ENCODE data around the gene IFT27.

The IFT27 gene, protein sequence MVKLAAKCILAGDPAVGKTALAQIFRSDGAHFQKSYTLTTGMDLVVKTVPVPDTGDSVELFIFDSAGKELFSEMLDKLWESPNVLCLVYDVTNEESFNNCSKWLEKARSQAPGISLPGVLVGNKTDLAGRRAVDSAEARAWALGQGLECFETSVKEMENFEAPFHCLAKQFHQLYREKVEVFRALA

DNA sequence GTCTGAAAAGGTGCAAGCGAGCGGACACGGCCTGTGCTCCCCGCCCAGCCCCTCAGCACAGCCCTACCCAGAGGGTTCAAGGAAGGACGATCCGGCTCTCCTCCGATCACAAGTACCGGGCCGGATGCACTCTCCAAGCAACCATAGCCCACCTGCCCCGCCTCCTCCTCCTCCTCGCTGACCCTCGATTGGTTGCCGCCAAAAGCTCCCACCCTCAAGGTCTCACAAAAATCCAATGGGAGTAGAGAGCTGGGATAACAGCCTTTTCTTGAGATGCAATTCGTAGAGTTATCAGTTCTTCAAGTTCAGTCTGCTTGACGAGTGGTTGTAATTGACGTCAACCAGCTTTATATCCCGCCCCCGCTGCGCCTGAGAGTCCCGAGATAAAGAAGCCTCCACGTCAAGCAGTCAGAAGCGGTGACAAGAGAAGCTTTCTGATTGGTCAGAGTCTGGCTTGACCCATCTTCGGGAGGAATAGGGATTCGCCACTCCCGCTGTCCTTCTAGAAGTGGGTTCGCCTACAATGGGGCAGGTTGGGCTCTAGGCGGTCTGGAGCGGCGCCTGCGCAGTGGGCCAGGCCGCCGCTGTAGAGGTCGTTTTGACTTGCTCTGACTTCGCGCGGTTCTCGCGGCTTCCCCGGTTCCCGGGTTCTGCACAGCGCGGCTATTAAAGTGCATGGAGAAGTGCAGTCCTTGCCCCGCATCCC lies at the start of gene IFT27:
Gene IFT27 (minus strand): TSS at position 156 of the 706 bp plus-strand sequence. CDS start 412 bp downstream, outside the sequence.
- peak; percentile 93 to 95 for DNase-seq (ENCODE audit: low read depth in 2 of 2)

DNA sequence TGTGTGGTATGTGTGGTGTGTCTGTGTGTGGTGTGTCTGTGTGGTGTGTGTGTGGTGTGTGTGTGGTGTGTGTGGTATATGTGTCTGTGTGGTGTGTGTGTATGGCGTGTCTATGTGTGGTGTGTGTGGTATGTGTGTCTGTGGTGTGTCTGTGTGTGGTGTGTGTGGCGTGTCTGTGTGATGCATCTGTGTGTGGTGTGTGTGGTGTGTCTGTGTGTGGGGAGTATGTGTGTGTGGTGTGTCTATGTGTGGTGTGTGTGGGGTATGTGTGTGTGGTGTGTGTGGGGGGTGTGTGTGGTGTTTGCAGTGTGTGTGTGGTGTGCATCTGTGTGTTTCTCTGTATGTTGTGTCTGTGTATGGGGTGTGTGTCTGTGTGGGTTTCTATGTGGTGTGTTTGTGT lies 48.7 kb upstream of the IFT27 start:
- DNase-seq (ENCODE audit: low read depth in 2 of 2), result no peak

DNA sequence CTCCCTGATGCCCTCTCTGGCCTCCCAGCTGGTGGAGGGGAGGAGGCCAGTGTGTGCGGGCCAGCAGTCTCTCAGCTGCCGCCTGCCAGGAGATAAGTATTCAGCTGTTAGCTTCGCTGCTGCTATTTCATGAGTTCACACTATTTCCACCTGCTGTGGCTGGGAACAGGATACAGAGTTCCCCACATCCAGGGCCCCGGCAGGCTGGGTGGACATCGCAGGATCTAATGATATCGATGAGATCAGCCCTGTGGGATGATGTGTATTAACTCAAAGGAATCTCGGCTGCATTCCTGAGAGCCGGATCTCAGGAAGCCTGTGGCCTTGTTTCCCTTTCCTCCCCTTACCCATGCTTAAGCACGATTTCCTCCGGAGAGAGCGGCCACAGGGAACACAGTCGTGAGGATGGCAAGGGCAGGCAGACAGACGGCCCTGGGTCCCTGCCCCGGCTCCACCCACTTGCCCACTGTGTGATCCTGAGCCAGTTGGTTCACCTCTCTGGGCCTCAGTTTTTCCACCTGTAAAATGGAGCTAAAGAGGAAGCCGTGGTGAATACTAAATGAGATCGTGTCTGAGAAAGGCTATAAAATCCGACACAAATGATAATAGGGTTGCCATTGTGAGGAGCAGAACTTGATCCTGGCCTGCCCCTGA lies 47.4 kb upstream of the IFT27 start:
- no peak for DNase-seq (ENCODE audit: low read depth in 2 of 2)

DNA sequence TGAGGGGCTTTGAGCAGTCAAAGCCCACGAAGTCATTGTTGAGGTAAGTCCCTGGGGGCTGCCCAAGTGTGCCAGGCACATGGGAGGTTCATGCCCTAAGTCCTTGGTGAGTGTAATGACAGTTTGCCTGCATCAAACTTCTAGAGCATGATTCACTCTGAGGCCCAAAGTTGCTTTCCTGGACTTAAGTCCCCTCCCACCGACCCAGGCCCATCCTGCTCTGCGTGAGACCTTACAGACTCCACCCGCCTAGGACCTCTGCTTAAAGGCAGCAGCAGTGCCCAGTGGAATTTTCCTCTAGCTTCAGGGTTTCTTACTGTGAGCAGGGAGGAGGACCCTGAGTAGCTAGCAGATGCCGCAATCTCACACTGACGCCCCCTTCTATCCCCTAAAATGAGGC lies 46.7 kb upstream of the IFT27 start:
- no peak for DNase-seq (ENCODE audit: low read depth in 2 of 2)

DNA sequence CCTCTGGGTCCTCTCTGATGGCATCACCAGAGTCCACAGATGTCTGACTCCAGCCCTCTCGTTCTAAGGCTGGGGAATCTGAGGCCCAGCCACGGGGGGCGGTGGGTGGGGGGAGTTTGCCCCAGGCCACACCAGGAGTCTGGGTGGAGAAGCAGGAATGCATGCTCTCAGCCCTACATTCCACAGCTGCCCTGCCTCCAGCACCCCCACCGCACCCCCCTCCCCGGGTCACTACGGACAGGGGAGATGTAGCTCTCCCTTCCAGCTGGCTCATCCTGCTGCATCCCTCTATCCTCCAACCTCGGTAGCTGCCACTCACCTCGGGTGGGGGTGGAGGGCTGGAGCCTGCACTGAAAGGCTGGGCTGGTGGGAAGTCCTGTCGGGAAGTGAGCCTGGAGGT lies 43.2 kb upstream of the IFT27 start:
- no peak for DNase-seq (ENCODE audit: low read depth in 2 of 2)

DNA sequence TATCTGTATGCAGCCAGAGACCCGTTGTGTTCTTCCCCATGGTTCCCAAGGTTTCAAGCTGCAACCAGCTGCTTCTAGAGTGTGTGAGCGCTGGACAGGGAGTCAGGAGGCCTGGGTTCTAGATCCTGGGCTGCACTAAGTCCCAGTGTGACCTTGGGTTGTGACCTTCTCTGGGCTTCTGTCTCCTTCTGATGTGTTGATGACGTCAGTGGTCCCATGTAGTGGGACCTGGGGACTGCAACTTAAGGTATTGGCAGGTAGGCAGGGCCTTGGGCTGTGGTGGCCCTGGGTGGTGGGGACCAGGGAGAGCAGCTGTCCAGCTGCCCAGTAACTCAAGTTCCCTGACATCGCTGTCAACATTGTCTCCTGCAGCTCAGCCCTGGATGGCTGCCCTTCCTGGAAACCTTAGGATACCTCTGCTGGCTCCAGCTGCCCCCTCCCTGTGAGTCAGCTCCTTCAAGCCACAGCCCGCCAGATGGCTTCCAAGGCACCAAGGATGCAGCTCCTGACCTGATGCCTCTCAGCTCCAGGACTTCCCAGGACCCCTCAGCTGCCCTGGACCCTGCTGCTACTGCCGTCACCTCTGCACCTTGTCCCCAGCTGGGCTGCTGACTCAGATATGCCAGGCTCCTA lies 42.2 kb upstream of the IFT27 start:
- DNase-seq (ENCODE audit: low read depth in 2 of 2), result no peak

DNA sequence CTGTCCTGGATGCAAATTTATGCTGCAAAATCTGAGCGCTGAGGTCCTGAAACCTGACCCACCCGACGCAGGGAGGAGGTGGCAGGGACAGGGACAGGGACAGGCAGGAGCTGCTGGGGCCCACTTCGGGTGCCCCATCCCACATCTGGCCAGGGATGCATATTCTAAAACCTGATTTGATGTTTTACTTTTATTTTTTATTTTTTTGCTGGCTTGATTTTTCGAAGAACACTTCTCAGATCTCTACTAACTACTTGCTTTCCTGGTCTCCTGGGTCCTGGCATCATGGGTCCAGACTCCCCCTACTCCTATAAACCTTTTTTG lies 41.6 kb upstream of the IFT27 start:
- DNase-seq (ENCODE audit: low read depth in 2 of 2), result no peak

DNA sequence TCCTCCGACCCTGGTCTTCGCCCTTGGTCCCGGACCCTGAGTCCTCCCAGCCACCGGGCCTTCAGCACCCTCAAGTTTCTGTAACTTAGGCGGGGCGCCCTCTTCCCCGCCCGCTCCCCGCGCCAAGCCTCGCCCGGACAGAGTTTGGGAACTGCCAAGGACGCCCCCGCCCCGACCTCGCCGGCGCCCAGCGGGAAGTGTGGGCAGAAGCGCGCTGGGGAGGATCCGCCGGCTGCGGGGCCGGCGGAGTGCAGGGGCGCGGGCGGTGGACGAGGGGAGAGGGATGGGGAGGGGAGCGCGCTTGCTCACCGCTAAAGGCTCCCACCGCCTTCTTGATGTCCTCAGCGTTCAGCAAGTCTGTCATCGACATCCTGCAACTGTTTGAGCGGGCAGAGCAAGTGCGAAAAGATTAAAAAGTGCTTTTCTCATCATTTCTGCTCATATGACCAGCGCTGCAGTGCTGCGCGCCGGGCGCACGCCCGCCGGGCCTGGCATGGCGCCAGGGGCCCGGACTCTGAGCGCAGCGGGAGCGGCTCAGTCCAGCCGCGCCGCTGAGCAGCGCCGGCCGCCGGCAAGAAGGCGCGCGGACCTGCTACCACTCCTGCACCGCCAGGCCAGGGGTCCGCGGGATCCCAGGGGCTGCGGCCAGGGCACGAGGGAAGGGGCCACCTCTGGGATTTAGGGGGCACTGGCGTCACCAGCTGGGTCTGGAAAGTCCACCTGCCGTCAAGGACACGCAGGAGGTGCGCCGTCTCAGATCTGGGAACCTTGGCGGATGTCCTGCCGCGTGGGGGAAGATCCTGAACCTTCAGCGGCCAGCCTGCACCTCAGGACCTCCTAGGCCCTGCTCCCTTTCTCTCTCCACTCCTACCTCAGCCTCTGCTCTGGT lies 41.0 kb upstream of the IFT27 start, which contains the start of gene PVALB:
Gene PVALB (minus strand): TSS at position 400 of the 889 bp plus-strand sequence. CDS start 30 bp downstream, at position 370.
- no peak for DNase-seq (ENCODE audit: low read depth in 2 of 2)

DNA sequence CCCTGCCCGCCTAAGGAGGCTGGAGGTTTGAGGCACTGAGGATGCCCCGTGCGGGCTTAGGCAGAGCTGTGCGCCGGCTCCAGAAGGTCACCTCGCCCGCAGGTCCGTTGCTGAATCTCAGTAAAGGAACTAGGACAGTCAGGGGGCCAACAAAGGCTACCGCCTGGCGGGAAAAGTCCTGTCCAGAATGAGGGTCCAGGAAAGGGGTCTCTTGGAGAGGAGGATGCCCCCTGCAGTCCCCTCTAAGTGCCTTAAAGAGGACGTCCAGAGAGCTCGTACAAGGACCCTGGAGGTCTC lies 40.4 kb upstream of the IFT27 start:
- no peak for DNase-seq (ENCODE audit: low read depth in 2 of 2)

DNA sequence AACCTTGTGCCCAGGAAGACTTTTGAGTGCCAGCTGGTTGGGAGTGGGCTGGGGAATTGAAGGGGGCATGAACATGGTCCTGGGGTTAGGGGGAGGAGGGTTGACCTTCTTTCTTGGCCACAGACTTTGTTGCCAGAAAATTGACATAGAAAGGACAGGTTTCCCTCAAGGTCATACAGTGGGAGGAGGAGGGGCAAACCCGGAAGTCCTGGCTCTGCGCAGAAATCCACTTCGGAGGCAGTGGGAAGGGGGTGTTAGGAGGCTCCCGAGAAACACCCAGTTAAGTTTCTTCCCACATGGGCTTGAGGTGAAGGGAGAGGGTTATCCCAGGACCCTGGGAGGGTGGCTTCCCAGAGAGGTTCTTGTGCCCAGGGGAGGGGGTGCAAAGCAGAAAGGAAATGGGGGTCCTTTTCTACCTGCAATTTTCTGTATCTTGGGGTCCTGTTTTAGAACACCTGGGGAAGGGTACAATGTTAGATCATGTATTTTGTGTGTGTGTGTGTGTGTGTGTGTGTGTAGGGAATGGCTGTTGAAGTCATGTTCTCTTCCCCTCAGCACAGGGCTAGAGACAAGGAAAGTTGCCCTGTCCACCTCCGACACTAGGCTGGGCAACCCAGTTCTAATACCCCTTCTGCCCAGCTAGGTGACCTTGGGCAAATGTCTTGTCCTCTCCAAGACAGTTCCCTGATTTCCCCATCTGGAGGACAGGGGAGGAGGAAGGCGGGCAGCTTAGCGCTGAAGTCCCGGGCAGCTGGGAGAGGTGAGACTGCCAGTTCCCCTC lies 39.8 kb upstream of the IFT27 start:
- no peak for DNase-seq (ENCODE audit: low read depth in 2 of 2)

DNA sequence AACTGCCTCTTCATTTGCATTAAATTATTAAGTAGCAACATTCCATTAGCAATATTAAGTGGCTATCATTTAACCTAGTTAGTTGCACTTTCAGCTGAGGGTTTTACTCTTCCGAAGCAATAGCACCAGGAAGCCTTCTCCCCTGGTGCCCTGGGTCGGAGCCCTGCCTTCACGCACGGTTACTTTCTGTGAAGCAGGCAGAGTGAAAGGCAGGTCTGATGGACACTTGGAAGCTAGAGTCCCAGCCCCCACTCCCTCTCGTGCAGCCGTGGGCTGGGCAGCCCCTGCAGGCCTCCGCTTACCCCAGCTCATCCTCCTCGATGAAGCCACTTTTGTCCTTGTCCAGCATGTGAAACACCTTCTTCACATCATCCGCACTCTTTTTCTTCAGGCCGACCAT lies 38.9 kb upstream of the IFT27 start:
- DNase-seq (ENCODE audit: low read depth in 2 of 2), result no peak

DNA sequence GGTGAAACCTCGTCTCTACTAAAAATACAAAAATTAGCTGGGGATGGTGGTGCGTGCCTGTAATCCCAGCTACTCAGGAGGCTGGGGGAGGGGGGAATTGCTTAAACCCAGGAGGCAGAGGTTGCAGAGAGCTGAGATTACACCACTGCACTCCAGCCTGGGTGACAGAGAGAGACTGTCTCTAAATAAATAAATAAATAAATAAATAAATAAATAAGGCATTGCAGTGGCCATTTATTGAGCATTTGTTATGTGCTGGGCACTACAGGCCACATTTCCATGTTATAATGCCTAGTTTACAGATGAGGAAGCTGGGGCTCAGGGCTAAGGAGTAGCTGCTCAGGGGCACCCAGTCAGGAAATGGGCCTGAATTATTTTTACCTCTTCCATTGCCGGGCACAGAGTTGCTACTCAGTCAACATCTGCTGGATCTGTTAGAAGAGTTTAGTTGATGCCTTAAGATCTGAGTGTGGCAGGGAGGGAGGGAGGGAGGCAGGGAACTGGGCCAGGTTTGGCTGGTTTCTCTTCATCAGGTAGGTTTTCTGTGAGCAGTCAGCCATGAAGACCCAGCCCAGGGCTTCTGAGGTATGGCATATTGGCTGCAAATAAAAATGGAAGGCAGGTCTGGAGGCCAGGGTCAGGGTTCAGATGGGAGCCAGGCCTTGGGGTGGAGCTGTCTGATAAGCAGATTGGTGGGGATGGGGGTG lies 35.3 kb upstream of the IFT27 start:
- DNase-seq (ENCODE audit: low read depth in 2 of 2), result no peak

DNA sequence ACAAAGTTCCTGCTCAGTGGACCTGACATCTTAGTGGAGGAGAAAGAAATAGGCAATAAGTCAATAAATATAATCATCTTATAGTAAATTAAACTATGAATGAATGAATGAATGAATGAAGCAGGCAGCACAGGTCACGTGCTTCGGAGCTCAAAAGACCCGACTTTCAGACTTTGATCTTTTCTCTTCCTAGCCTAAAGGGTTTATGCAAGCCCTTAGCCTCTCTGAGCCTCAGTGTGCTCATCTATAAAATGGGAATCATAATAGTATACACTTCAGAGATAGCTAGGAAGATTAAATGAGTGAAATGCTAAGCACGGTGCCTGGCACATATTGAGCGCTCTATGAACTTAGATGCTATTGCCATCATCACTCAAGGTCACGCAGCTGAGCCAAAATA lies 33.4 kb upstream of the IFT27 start:
- DNase-seq (ENCODE audit: low read depth in 2 of 2), result no peak

DNA sequence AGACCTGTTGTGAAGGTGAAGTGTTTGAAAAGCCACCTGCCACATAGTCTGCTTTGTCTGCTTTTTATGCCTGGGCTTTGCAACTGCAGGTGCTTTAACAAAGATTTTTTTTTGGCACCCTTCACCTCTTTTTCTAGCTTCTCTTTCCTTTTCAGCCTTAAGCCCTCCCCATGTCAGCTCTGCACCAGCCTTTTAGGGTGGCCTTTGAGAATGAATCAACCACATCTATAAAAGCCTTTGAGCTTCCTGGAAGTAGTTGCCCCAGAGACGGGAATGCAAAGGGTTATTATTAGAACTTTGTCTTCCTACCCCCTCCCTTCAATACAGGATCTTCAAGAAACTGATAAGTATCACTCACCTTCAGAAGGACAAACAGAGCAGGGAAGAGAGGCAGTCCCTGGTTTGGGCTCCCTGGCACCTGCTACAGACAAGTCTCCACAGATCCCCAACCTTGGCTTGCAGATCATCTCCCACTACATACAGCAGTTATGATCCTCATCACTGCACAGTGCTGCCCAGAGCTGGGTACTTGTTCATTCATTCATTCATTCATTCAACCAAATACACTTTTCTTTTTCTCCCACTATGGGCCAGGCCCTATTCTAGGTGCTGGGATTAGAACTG lies 32.9 kb upstream of the IFT27 start:
- no peak for DNase-seq (ENCODE audit: low read depth in 2 of 2)

DNA sequence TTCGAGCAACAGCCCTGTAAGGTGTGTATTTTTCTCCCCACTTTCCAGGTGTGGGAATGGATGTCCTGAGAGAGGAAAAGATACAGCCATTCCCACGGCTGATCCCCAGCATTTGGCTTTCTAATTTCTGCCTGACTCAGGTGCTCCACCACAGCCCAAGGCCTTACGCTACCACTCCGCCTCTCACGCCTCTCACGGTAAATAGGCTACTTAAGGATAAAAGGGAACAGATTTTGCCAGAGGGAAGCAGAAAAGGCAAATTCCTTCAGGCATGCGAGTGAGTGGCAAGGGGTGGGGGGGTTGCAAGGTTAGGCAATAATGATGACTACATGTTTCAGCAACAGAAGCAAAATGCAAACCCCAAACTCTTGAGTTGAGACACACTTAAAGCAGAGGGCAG lies 31.7 kb upstream of the IFT27 start:
- no peak for DNase-seq (ENCODE audit: low read depth in 2 of 2)

DNA sequence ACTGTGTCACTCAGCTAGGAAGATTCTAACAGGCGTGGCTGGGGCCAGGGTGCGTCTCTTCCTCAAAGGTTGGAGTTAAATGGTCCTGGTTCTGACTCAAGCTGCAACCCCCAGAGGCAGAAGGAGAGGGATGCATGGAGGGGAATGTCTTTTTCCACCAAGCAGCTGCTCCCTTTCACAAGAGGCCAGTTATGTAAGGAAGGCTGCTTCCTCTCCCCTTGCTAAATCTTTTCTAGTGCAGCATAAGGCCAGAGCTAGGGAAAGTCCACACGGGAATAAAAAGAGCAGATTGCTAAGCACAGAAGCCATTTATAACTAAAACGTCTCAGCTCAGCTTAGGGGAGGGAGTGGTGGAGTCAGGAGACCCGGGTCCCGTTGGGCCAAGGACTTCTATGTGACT lies 30.9 kb upstream of the IFT27 start:
- no peak for DNase-seq (ENCODE audit: low read depth in 2 of 2)

DNA sequence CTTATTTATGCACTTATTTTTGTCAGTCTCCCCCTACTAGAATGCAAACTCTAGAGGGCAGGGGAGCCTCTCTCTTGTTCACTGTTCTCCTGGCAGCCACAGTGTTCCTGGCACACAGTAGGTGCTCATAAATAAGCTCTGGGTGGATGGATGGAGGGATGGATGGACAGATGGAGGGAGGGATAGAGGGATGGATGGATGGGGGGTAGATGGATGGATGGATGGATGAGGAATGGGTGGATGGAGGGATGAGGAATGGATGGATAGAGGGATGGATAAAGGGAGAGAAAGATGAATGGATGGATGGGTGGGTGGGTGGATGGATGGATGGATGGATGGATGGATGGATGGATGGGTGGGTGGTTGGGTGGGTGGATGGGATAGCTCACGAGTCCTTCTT lies 27.4 kb upstream of the IFT27 start:
- DNase-seq (ENCODE audit: low read depth in 2 of 2), result no peak

DNA sequence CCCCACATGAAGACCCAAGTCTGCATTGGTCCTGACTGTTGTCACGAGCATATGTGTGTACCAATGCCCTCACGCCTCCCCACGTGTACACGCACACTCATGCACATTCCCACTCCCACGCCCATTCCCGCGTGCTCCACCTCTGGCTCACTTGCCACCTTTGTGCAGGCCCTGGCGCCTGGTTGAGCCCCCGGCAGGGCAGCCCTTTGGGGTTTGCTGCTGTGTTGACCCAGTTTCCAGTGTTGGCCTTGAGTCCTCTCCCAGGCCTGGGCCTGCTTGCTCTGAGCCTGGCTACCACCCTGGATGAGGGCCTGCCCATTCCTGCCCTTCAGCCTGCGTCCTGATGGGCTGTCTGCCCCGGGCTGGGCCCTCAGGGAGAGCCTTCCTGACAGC lies 22.8 kb upstream of the IFT27 start:
- DNase-seq (ENCODE audit: low read depth in 2 of 2), result no peak

DNA sequence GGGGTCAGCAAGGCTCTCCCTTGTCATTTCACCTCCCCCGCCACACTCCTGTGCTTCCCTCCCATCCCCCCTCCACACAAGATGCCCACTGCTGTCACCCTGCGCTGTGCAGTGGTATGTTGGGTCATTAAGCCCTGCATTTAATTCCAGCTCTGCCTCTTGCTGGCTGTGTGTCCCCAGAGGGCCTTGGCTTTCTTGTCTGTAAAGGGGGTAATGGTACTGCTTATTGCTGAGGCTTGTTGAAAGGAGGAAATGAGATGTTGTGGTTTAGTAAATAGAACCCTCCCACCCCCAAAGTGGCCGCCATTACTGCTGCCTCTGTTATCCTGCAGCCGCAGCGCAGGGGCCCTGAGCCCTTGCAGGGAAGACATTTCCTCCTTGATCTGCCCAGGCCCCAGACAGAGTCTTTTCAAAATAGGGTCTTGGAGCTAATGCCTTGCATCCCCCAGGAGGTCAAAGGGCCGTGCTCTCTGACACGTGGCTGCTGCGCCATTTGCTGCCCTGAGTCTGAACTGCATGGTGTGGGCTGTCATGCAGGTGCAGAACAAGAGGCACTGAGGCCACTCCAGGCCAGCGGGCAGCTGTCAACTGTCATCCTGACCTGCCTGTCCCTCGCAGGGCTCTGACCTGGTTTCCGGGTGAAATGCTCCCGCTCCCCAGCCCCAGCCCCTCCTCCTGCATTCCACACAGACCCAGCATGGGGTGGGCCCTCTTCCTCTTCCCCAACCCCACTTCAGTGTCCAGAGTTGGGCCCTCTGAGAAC lies 22.2 kb upstream of the IFT27 start:
- no peak for DNase-seq (ENCODE audit: low read depth in 2 of 2)

Data from activated CD4-positive, alpha-beta T cell treated with anti-CD3 and anti-CD28 coated beads for 24 hours (primary cell).